PC-3 (cell line): ENCODE results near the gene SRRT. TPM values are rescaled to one million over a fixed set of nuclear protein-coding genes. Genes with fewer than 3 reads are reported as not detected.
"Not testable (repeated sequence)": the region's sequence is repeated elsewhere in the genome, so short reads cannot be mapped to it uniquely, and the experiment has no call there.

Source experiments
- ATAC-seq: fragments of 200-7000 bp; cut with Tn5 transposase; 2 replicates; pipeline ENCODE4 v1.9.1; 2020; ENCODE audit warnings: mild to moderate bottlenecking, moderate library complexity
- BruUV-seq: library from RNA; stranded (reverse); fragments of 400-500 nt; replicated peaks from 2 replicates; lab custom pipeline; 2021; lab: Mats Ljungman, UMichigan
- CTCF ChIA-PET: fragments of 300-600 bp; sonication (Branson Sonifier 250); formaldehyde crosslinking; loops from one replicate; lab custom pipeline; 2022; ENCODE audit warnings: antibody characterized with exemption; lab: Charles Lee
- POLR2A ChIA-PET: fragments of 300-600 bp; sonication (Branson Sonifier 250); formaldehyde crosslinking; loops from one replicate; lab custom pipeline; 2022; ENCODE audit warnings: antibody characterized with exemption; ENCODE audit not compliant: unreplicated experiment; lab: Charles Lee
- DNase-seq: peaks from one replicate; pipeline ENCODE4 v3.0.0-alpha.2; 2015
- H2AFZ ChIP-seq: fragments of 300-600 bp; sonication (generic); 2 replicates; pipeline ENCODE4 v1.6.0; 2016; ENCODE audit warnings: antibody characterized with exemption, low read length
- H3F3A ChIP-seq: fragments of 300-600 bp; sonication (generic); one replicate; pipeline ENCODE4 v1.6.0; 2017; ENCODE audit warnings: antibody characterized with exemption, low read length, control low read depth, mild to moderate bottlenecking; ENCODE audit not compliant: unreplicated experiment
- H3K27ac ChIP-seq: fragments of 300-600 bp; sonication (generic); 2 replicates; pipeline ENCODE4 v1.5.1; 2016; ENCODE audit warnings: mild to moderate bottlenecking, low read length
- H3K27me3 ChIP-seq: fragments of 300-600 bp; sonication (generic); 2 replicates; pipeline ENCODE4 v1.6.1; 2016; ENCODE audit warnings: low read length, mixed read lengths
- H3K36me3 ChIP-seq: fragments of 300-600 bp; sonication (generic); 2 replicates; pipeline ENCODE4 v1.6.1; 2016; ENCODE audit warnings: low read depth, mixed run types, low read length, mixed read lengths
- H3K4me1 ChIP-seq: fragments of 300-600 bp; sonication (generic); 2 replicates; pipeline ENCODE4 v1.5.1; 2016; ENCODE audit warnings: low read length; ENCODE audit not compliant: insufficient read depth
- H3K4me2 ChIP-seq: fragments of 300-600 bp; sonication (generic); 2 replicates; pipeline ENCODE4 v1.6.0; 2016; ENCODE audit warnings: low read length
- H3K4me3 ChIP-seq: fragments of 300-600 bp; sonication (generic); 2 replicates; pipeline ENCODE4 v1.5.1; 2016; ENCODE audit warnings: mild to moderate bottlenecking, low read length, mixed read lengths
- H3K79me2 ChIP-seq: fragments of 300-600 bp; sonication (generic); 2 replicates; pipeline ENCODE4 v1.6.1; 2017; ENCODE audit warnings: low read length, mixed read lengths
- H3K9ac ChIP-seq: fragments of 300-600 bp; sonication (generic); 2 replicates; pipeline ENCODE4 v1.6.0; 2016; ENCODE audit warnings: mild to moderate bottlenecking, low read length
- H3K9me2 ChIP-seq: fragments of 300-600 bp; sonication (generic); replicated peaks from 2 replicates; pipeline ENCODE4 v1.6.1; 2016; ENCODE audit warnings: mixed run types, low read length, mixed read lengths
- H3K9me3 ChIP-seq: fragments of 300-600 bp; sonication (generic); 2 replicates; pipeline ENCODE4 v1.6.1; 2016; ENCODE audit warnings: low read length, mixed read lengths
- H4K20me1 ChIP-seq: fragments of 300-600 bp; sonication (generic); 2 replicates; pipeline ENCODE4 v1.6.1; 2016; ENCODE audit warnings: low read length, mixed read lengths
- EZH2 ChIP-seq: fragments of 300-600 bp; sonication (generic); IDR thresholded peaks from one replicate; pipeline ENCODE4 v1.6.1; 2017; ENCODE audit warnings: antibody characterized with exemption, mild to moderate bottlenecking, low read length; ENCODE audit not compliant: unreplicated experiment
- EZH2phosphoT487 ChIP-seq: fragments of 300-600 bp; sonication (generic); IDR thresholded peaks from 2 replicates; pipeline ENCODE4 v1.6.1; 2018; ENCODE audit warnings: mild to moderate bottlenecking, antibody characterized with exemption, low read length, borderline replicate concordance
- intact Hi-C: fragments of 100-400 bp; cut with micrococcal nuclease; formaldehyde crosslinking; loops from 2 replicates; pipeline ENCODE4 v1.9.0; 2023
- total RNA-seq: library from RNA; depleted of rRNA; stranded (reverse); fragments of >200 nt; gene quantifications from 2 replicates; pipeline ENCODE4 v1.2.3, GENCODE V29; 2014
- TF ChIP-seq, protein P1 (sequence below): fragments of 300-600 bp; sonication (generic); conservative IDR thresholded peaks from 2 replicates; pipeline ENCODE4 v1.5.1; 2017; ENCODE audit warnings: antibody characterized with exemption, low read depth, mild to moderate bottlenecking, low read length

Gene SRRT
- total RNA-seq, 1 experiment from 2014 or later: 177 TPM

DNA sequence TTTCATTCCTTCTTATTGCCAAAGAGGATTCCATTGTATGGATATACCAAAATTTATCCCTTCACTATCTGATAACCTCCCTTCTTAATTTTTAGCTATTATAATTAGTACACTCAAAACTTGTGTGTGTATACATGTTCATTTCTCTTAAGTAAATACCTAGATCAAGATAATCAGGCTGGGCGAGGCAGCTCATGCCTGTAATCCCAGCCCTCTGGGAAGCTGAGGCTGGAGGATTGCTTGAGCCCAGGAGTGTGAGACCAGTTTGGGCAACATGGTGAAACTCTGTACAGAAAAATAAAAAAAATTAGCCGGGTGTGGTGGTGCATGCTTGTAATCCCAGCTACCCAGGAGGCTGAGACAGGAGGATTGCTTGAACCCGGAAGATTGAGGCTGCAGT is 36.6 kb downstream of the SRRT start:
- Histone ChIP-seq H3K27ac (no peak overlapping the region), H3K4me3 (no peak overlapping the region), H3K36me3 (no peaks in the 10 kb centered on the region), H3K4me2 (no peak overlapping the region), H3K27me3 (no peaks in the 10 kb centered on the region), H3K9me3 (no peaks in the 10 kb centered on the region), H2AFZ (no peak overlapping the region), H4K20me1 (no peaks in the 10 kb centered on the region), H3F3A (no peaks in the 10 kb centered on the region), H3K9me2 (no peaks in the 10 kb centered on the region), H3K9ac (no peak overlapping the region), H3K4me1 (no peaks in the 10 kb centered on the region), H3K79me2 (no peaks in the 10 kb centered on the region)
- DNase-seq (no peak), ATAC-seq (no peak)
- ChIA-PET CTCF (no interaction called here), POLR2A (interaction anchor here (0.6 kb wide), 1 partner anchor 22 kb away, joined by 3 read pairs; the partner anchor contains the start of gene UFSP1)
- intact Hi-C loops: no loop called here
- TF ChIP-seq EZH2phosphoT487: no peak
- no peak for TF ChIP-seq EZH2
- TF ChIP-seq, protein P1, sequence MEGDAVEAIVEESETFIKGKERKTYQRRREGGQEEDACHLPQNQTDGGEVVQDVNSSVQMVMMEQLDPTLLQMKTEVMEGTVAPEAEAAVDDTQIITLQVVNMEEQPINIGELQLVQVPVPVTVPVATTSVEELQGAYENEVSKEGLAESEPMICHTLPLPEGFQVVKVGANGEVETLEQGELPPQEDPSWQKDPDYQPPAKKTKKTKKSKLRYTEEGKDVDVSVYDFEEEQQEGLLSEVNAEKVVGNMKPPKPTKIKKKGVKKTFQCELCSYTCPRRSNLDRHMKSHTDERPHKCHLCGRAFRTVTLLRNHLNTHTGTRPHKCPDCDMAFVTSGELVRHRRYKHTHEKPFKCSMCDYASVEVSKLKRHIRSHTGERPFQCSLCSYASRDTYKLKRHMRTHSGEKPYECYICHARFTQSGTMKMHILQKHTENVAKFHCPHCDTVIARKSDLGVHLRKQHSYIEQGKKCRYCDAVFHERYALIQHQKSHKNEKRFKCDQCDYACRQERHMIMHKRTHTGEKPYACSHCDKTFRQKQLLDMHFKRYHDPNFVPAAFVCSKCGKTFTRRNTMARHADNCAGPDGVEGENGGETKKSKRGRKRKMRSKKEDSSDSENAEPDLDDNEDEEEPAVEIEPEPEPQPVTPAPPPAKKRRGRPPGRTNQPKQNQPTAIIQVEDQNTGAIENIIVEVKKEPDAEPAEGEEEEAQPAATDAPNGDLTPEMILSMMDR: no peak
- BruUV-seq: no TSS peak

- ChIA-PET POLR2A (no interaction called here), CTCF (no interaction called here)
- intact Hi-C loops: no loop called here
- Histone ChIP-seq H3K79me2 (no peaks in the 10 kb centered on the region), H3K9me3 (no peaks in the 10 kb centered on the region), H3K4me2 (no peak overlapping the region), H3K9ac (no peak overlapping the region), H3K9me2 (no peaks in the 10 kb centered on the region), H3K4me1 (no peaks in the 10 kb centered on the region), H3K27ac (no peak overlapping the region), H4K20me1 (no peaks in the 10 kb centered on the region), H3K27me3 (no peaks in the 10 kb centered on the region), H3K4me3 (no peak overlapping the region), H3F3A (no peaks in the 10 kb centered on the region), H3K36me3 (no peaks in the 10 kb centered on the region), H2AFZ (no peak overlapping the region)
- peak; percentile 20; the same call in 1 of the 2 replicates for ATAC-seq
- BruUV-seq: no TSS peak
- TF ChIP-seq EZH2 (no peak), EZH2phosphoT487 (no peak)
- TF ChIP-seq, protein P1: no peak
- peak; percentile 17 for DNase-seq
These were observed 39.4 kb downstream of the SRRT start for GRCh38 chr7:100914208-100914878.

- Histone ChIP-seq H3K9me2 (no peaks in the 10 kb centered on the region), H3F3A (no peaks in the 10 kb centered on the region), H3K36me3 (no peaks in the 10 kb centered on the region), H3K79me2 (no peaks in the 10 kb centered on the region), H3K4me1 (no peaks in the 10 kb centered on the region), H3K27me3 (no peaks in the 10 kb centered on the region), H3K4me3 (no peak overlapping the region), H3K9me3 (no peaks in the 10 kb centered on the region), H3K27ac (no peak overlapping the region), H2AFZ (no peak overlapping the region), H3K4me2 (no peak overlapping the region), H3K9ac (no peak overlapping the region), H4K20me1 (no peaks in the 10 kb centered on the region)
- BruUV-seq: no TSS peak
- intact Hi-C loops: no loop called here
- POLR2A ChIA-PET: no interaction called here
- ATAC-seq: peak; percentile 35; the same call in 1 of the 2 replicates
- peak; percentile 58 for DNase-seq
- TF ChIP-seq EZH2phosphoT487: no peak
- no peak for TF ChIP-seq EZH2
- TF ChIP-seq, protein P1: no peak
- CTCF ChIA-PET: no interaction called here
These were observed 40.1 kb downstream of the SRRT start for GRCh38 chr7:100914879-100915447.

DNA sequence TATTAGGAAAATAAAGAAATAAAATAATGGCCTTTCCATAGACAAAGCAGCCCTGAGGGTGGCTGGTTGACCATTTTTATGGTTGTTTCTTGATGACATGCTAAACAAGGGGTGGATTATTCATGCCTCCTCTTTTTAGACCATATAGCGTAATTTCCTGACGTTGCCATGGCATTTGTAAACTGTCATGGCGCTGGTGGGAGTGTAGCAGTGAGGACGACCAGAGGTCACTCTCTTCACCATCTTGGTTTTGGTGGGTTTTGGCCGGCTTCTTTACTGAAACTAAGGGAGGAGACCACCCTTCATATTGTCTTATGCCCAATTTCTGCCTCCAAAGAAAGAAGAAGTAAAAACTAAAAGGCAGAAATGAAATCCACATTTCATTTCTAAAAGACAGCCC is 44.4 kb downstream of the SRRT start:
- H3K4me3 ChIP-seq, H3K36me3 ChIP-seq, H3K9me2 ChIP-seq, H3K4me2 ChIP-seq, H3K9me3 ChIP-seq, H4K20me1 ChIP-seq, H3K9ac ChIP-seq, H2AFZ ChIP-seq, BruUV-seq, H3K4me1 ChIP-seq, ATAC-seq, H3K27me3 ChIP-seq, DNase-seq, intact Hi-C loops, H3F3A ChIP-seq, H3K79me2 ChIP-seq, CTCF ChIA-PET, POLR2A ChIA-PET, H3K27ac ChIP-seq: not testable (repeated sequence)
